Astrocyte of the hippocampus (primary cell): ENCODE data around the gene FBXL12.
"Not testable (repeated sequence)": the region's sequence is repeated elsewhere in the genome, so short reads cannot be mapped to it uniquely, and the experiment has no call there.

Experiments
- DNase-seq: peaks from one replicate; pipeline ENCODE4 v3.0.0; 2011; ENCODE audit warnings: low read depth, low spot score

FBXL12 gene

DNA sequence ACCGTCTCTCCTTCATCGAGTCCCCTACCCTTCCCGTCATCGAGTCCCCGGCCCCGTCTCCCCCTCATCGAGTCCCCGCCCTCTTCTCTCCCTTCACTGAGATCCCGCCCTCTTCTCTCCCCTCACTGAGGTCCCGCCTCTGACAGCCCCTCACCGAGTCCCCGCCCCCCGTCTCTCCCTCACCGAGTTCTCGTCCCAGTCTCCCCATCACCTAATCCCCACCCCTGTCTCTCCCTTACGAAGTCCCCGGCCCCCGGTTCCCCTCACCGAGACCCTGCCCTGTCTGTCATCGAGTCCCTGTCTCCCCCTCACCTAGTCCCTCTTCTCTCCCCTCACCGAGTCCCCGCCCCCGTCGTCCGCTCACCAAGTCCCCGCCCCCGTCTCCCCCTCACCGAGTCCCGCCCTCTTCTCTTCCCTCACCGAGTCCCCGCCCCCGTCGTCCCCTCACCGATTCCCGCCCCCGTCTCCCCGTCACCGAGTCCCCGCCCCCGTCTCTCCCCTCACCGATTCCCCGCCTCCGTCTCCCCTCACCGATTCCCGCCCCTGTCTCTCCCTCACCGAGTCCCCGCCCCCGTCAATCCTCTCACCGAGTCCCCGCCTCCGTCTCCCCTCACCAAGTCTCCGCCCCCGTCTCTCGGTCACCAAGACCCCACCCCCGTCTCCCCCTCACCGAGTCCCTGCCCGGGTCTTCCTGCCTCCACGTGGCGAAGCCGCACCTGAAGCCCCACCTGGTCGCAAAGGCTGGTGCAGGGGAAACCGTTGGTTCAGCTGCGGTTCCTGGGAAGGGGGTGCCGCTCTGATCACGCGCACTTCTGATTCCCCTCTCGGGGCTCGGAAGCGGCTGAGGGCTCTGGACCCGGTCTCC is 26.4 kb downstream of the FBXL12 start:
- peak; percentile 98 for DNase-seq

- peak; percentile 98 for DNase-seq
These were observed 27.2 kb downstream of the FBXL12 start for GRCh38 chr19:9791552-9792205.

DNA sequence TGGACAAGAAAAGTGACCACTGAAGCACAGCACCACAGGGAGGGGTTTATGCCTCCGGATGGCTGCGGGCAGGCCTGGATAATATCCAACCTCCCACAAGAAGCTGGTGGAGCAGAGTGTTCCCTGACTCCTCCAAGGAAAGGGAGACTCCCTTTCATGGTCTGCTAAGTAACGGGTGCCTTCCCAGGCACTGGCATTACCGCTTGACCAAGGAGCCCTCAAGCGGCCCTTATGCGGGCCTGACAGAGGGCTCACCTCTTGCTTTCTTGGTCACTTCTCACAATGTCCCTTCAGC is 27.9 kb downstream of the FBXL12 start:
- DNase-seq: not testable (repeated sequence)

DNA sequence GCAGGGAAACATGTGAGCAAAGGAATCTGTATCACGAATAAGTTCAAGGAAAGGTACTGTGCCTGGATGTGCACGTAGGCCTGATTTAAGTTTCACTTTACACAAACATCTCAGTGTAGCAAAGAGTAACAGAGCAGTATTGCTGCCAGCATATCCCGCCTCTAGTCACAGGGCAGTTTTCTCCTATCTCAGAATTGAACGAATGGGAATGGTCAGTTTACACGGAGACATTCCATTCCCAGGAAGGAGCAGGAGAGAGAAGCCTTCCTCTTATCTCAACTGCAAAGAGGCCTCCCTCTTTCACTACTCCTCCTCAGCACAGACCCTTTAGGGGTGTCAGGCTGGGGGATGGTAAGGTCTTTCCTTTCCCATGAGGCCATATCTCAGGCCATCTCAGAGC is 29.3 kb downstream of the FBXL12 start:
- not testable (repeated sequence) for DNase-seq

GRCh38 chr19:9789066-9789465 is 29.8 kb downstream of the FBXL12 start:
- no peak for DNase-seq

GRCh38 chr19:9788604-9789003 is 30.3 kb downstream of the FBXL12 start:
- not testable (repeated sequence) for DNase-seq

- no peak for DNase-seq
These were observed 32.1 kb downstream of the FBXL12 start for GRCh38 chr19:9786819-9787218.

GRCh38 chr19:9786342-9786741 is 32.5 kb downstream of the FBXL12 start:
- no peak for DNase-seq

- peak; percentile 98 for DNase-seq
These were observed 33.2 kb downstream of the FBXL12 start for GRCh38 chr19:9785367-9786331.

GRCh38 chr19:9784163-9784496 is 34.7 kb downstream of the FBXL12 start:
- DNase-seq: not testable (repeated sequence)

- no peak for DNase-seq
These were observed 36.5 kb downstream of the FBXL12 start for GRCh38 chr19:9782338-9782737.

DNA sequence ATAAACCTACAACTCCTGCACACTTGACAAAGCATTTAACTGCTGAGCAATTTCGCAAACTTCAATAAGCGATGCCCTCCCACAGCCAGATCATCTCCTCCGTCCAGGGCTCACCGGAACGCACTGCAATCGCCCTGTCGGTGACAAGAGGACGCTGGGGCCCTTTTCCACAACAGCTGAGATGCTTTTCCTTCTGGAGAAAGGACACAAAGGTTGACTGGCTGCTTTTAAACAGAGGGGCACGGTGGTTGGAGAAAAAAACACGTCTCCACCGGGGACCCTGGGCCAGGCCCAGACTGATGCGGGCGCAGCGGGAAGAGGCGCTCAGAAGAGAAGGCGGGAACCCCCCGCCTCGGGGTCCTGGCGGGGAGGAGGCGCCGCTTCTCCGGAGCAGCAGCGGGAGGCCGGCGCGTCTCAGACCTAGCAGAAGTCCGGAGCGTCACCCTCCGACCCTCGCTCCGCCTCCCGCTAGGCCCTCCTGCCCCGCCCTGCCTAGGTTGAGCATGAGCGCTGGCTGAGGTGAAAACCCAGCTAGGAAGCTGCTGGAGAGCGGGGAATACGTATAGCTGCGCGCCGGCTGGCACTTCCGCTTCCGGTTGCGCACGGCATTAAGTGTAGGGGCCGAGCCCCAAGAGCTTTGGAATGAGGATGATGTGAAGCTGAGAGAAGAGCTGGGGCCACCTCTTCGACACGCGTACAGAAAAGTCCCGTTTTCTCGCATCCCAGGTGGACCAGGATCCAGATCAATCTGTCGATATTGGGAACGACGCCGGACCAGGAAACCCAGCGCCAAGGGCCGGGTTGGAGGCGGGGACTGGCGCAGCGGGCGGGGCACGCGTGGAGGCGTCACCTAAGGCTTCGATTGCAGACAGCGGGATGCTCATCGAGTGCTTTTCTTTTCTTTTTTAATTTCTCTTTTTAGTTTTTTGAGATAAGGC is 50.4 kb downstream of the FBXL12 start, which contains the start of gene ZNF846:
Gene ZNF846, minus strand, starts transcription at position 564 of the 938 bp plus-strand sequence. CDS start 3,788 bp downstream, outside the sequence.
- peak; percentile 98 for DNase-seq
